ENCODE data around the gene AFF1.

Gene AFF1

GRCh38 chr4:87109945-87110344 is 175.1 kb downstream of the AFF1 start:
- TF ChIP-seq EZH2phosphoT487 (conservative IDR thresholded peaks at IDR 0.05; ENCODE audit: low read length): no peak
- Histone ChIP-seq H4K20me1 (ENCODE audit: low read depth, low read length) (no peaks in the 10 kb centered on the region), H3K9ac (ENCODE audit: low read length) (no peak overlapping the region), H3K79me2 (ENCODE audit: insufficient read depth, low read length) (no peaks in the 10 kb centered on the region), H2AFZ (ENCODE audit: low read depth, low read length, severe bottlenecking) (no peak overlapping the region), H3K9me3 (ENCODE audit: insufficient read depth, low read length) (no peaks in the 10 kb centered on the region), H3K4me3 (ENCODE audit: insufficient read depth, low read length, poor library complexity, severe bottlenecking) (no peak overlapping the region), H3K9me2 (replicated peaks; ENCODE audit: insufficient read depth, low read length) (no peaks in the 10 kb centered on the region), H3K27ac (ENCODE audit: low read depth, low read length) (no peak overlapping the region), H3K4me2 (ENCODE audit: low read depth, low read length, poor library complexity, severe bottlenecking) (no peak overlapping the region), H3F3A (ENCODE audit: insufficient read depth) (no peaks in the 10 kb centered on the region), H3K36me3 (ENCODE audit: low read length) (no peaks in the 10 kb centered on the region), H3K27me3 (ENCODE audit: low read length) (no peaks in the 10 kb centered on the region)

- H3K27ac ChIP-seq (ENCODE audit: low read depth, low read length): no peak overlapping the region
- H4K20me1 ChIP-seq (ENCODE audit: low read depth, low read length): no peaks in the 10 kb centered on the region
- no peaks in the 10 kb centered on the region for H3K9me2 ChIP-seq (replicated peaks; ENCODE audit: insufficient read depth, low read length)
- H3K27me3 ChIP-seq (ENCODE audit: low read length): no peaks in the 10 kb centered on the region
- no peaks in the 10 kb centered on the region for H3K79me2 ChIP-seq (ENCODE audit: insufficient read depth, low read length)
- H3F3A ChIP-seq (ENCODE audit: insufficient read depth): no peaks in the 10 kb centered on the region
- H3K4me3 ChIP-seq (ENCODE audit: insufficient read depth, low read length, poor library complexity, severe bottlenecking): no peak overlapping the region
- no peak overlapping the region for H3K9ac ChIP-seq (ENCODE audit: low read length)
- H2AFZ ChIP-seq (ENCODE audit: low read depth, low read length, severe bottlenecking): no peak overlapping the region
- TF ChIP-seq CTCF (IDR thresholded peaks at IDR 0.05; ENCODE audit: insufficient read depth, low read length, poor library complexity, severe bottlenecking) (no peak), EZH2phosphoT487 (conservative IDR thresholded peaks at IDR 0.05; ENCODE audit: low read length) (no peak)
- H3K36me3 ChIP-seq (ENCODE audit: low read length): no peaks in the 10 kb centered on the region
- H3K9me3 ChIP-seq (ENCODE audit: insufficient read depth, low read length): no peaks in the 10 kb centered on the region
- H3K4me2 ChIP-seq (ENCODE audit: low read depth, low read length, poor library complexity, severe bottlenecking): no peak overlapping the region
Observed at GRCh38 chr4:87112063-87112462, 177.3 kb downstream of the AFF1 start.

- Histone ChIP-seq H3K9me3 (ENCODE audit: insufficient read depth, low read length) (no peaks in the 10 kb centered on the region), H3K9me2 (replicated peaks; ENCODE audit: insufficient read depth, low read length) (no peaks in the 10 kb centered on the region), H2AFZ (ENCODE audit: low read depth, low read length, severe bottlenecking) (no peak overlapping the region), H3K4me2 (ENCODE audit: low read depth, low read length, poor library complexity, severe bottlenecking) (no peak overlapping the region), H4K20me1 (ENCODE audit: low read depth, low read length) (no peaks in the 10 kb centered on the region), H3K36me3 (ENCODE audit: low read length) (no peaks in the 10 kb centered on the region), H3K27me3 (ENCODE audit: low read length) (no peaks in the 10 kb centered on the region), H3K79me2 (ENCODE audit: insufficient read depth, low read length) (no peaks in the 10 kb centered on the region), H3K9ac (ENCODE audit: low read length) (no peak overlapping the region), H3F3A (ENCODE audit: insufficient read depth) (no peaks in the 10 kb centered on the region), H3K4me3 (ENCODE audit: insufficient read depth, low read length, poor library complexity, severe bottlenecking) (no peak overlapping the region), H3K27ac (ENCODE audit: low read depth, low read length) (no peak overlapping the region)
- no peak for TF ChIP-seq CTCF (IDR thresholded peaks at IDR 0.05; ENCODE audit: insufficient read depth, low read length, poor library complexity, severe bottlenecking)
- TF ChIP-seq EZH2phosphoT487 (conservative IDR thresholded peaks at IDR 0.05; ENCODE audit: low read length): no peak
Observed at GRCh38 chr4:87114245-87115062, 179.6 kb downstream of the AFF1 start.

GRCh38 chr4:87116231-87116630 is 181.4 kb downstream of the AFF1 start:
- H2AFZ ChIP-seq (ENCODE audit: low read depth, low read length, severe bottlenecking): no peak overlapping the region
- no peaks in the 10 kb centered on the region for H3F3A ChIP-seq (ENCODE audit: insufficient read depth)
- no peaks in the 10 kb centered on the region for H3K79me2 ChIP-seq (ENCODE audit: insufficient read depth, low read length)
- H3K27me3 ChIP-seq (ENCODE audit: low read length): no peaks in the 10 kb centered on the region
- H4K20me1 ChIP-seq (ENCODE audit: low read depth, low read length): no peaks in the 10 kb centered on the region
- TF ChIP-seq EZH2phosphoT487 (conservative IDR thresholded peaks at IDR 0.05; ENCODE audit: low read length) (no peak), CTCF (IDR thresholded peaks at IDR 0.05; ENCODE audit: insufficient read depth, low read length, poor library complexity, severe bottlenecking) (no peak)
- no peak overlapping the region for H3K4me2 ChIP-seq (ENCODE audit: low read depth, low read length, poor library complexity, severe bottlenecking)
- no peak overlapping the region for H3K4me3 ChIP-seq (ENCODE audit: insufficient read depth, low read length, poor library complexity, severe bottlenecking)
- H3K36me3 ChIP-seq (ENCODE audit: low read length): no peaks in the 10 kb centered on the region
- no peaks in the 10 kb centered on the region for H3K9me2 ChIP-seq (replicated peaks; ENCODE audit: insufficient read depth, low read length)
- H3K9ac ChIP-seq (ENCODE audit: low read length): no peak overlapping the region
- no peaks in the 10 kb centered on the region for H3K9me3 ChIP-seq (ENCODE audit: insufficient read depth, low read length)
- no peak overlapping the region for H3K27ac ChIP-seq (ENCODE audit: low read depth, low read length)
